Neural crest cell (in vitro differentiated cells): ENCODE data around the gene AUNIP. TPM values are rescaled to one million over a fixed set of nuclear protein-coding genes. Genes with fewer than 3 reads are reported as not detected.

ENCODE experiments used
- DNase-seq: peaks from one replicate; pipeline ENCODE4 v3.0.0; 2021; ENCODE audit warnings: low read depth, mixed read lengths, low spot score
- H3K27ac Mint-ChIP-seq: one replicate; pipeline ENCODE4 v1.8.0; 2021; ENCODE audit warnings: mild to moderate bottlenecking, mixed read lengths; ENCODE audit not compliant: unreplicated experiment
- H3K27me3 Mint-ChIP-seq: 2 replicates; pipeline ENCODE4 v1.8.0; 2021; ENCODE audit warnings: low read depth, mild to moderate bottlenecking, mixed read lengths
- H3K36me3 Mint-ChIP-seq: 2 replicates; pipeline ENCODE4 v1.8.0; 2021; ENCODE audit warnings: low read depth, mild to moderate bottlenecking, mixed read lengths
- H3K4me1 Mint-ChIP-seq: 2 replicates; pipeline ENCODE4 v1.8.0; 2021; ENCODE audit warnings: mixed read lengths
- H3K4me3 Mint-ChIP-seq: one replicate; pipeline ENCODE4 v1.8.0; 2021; ENCODE audit warnings: mild to moderate bottlenecking, mixed read lengths
- H3K9me3 Mint-ChIP-seq: 2 replicates; pipeline ENCODE4 v1.8.0; 2021; ENCODE audit warnings: mixed read lengths
- total RNA-seq: library from RNA; stranded (reverse); gene quantifications from 2 replicates; pipeline ENCODE4 v1.2.1, GENCODE V29; 2021
- TF ChIP-seq, protein P1 (sequence below): fragments of 200-600 bp; sonication (generic); conservative IDR thresholded peaks from 2 replicates; pipeline ENCODE4 v1.5.0; 2021; ENCODE audit warnings: antibody characterized with exemption, mild to moderate bottlenecking

AUNIP gene
- total RNA-seq, 1 donor from 2014 or later, result 13.6 TPM

DNA sequence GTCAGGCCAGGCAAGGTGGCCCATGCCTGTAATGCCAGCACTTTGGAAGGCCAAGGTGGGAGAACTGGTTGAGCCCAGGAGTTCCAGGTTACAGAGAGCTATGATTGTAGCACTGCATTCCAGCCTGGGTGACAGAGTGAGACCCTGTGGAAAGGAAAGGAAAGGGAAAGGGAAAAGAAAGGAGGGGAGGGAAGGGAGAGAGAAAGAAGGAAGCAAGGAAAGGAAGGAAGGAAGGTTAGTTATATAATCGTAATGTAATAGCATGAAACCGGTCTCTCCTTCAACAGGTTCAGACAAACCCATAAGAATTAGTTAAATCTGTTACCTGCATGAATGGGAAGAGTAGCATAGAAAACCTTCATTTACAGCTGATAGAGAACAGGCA is 17.4 kb upstream of the AUNIP start:
- Mint-ChIP-seq H3K4me1 (peaks cover 16% of the 10 kb centered on the region), H3K27me3 (peaks cover 3% of the 10 kb centered on the region), H3K27ac (no peak overlapping the region), H3K9me3 (no peaks in the 10 kb centered on the region), H3K36me3 (no peaks in the 10 kb centered on the region), H3K4me3 (peak overlapping the region; percentile 82)
- TF ChIP-seq, protein P1, sequence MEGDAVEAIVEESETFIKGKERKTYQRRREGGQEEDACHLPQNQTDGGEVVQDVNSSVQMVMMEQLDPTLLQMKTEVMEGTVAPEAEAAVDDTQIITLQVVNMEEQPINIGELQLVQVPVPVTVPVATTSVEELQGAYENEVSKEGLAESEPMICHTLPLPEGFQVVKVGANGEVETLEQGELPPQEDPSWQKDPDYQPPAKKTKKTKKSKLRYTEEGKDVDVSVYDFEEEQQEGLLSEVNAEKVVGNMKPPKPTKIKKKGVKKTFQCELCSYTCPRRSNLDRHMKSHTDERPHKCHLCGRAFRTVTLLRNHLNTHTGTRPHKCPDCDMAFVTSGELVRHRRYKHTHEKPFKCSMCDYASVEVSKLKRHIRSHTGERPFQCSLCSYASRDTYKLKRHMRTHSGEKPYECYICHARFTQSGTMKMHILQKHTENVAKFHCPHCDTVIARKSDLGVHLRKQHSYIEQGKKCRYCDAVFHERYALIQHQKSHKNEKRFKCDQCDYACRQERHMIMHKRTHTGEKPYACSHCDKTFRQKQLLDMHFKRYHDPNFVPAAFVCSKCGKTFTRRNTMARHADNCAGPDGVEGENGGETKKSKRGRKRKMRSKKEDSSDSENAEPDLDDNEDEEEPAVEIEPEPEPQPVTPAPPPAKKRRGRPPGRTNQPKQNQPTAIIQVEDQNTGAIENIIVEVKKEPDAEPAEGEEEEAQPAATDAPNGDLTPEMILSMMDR, result no peak
- DNase-seq, result no peak

DNA sequence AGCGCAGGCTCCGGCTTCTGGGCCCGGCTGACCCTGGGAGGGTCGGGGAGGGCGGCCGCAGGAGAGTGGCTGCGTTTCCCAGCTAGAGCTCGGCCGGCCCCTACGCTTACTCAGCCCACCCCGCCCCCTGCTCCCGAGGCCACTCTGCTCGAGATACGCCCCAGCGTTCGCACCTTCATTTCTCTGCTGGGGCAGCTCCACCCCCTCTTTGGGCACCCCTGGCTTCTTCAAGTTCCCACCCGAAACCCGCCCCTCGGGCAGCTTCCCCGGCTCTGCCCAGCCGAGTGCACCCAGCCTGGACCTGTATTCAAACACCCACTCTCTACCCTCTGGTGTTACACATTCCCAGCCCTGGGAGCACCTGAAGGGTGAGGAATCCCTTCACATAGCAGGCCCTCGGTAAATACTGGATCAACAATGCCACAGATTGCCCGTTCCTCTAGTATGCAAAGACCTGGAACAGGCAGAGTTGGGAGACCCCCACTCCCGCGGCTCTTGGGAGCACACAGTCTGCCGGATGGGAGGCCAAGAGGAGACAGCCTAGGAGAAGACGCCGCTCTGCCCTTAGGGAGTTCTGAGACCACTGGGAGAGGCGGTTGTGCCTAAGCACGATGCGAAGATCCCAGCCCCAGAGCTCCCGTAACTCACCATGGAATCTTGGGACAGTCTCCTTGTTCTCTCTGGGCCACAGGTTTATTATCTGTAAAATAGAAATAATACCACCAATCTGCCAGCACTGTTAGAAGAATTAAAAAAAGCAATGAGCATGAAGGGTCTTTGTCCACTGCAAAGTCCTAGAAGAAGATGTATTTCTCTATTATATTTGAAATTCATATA is 16.8 kb upstream of the AUNIP start:
- H3K27ac Mint-ChIP-seq, result no peak overlapping the region
- peak; percentile 58 for DNase-seq

DNA sequence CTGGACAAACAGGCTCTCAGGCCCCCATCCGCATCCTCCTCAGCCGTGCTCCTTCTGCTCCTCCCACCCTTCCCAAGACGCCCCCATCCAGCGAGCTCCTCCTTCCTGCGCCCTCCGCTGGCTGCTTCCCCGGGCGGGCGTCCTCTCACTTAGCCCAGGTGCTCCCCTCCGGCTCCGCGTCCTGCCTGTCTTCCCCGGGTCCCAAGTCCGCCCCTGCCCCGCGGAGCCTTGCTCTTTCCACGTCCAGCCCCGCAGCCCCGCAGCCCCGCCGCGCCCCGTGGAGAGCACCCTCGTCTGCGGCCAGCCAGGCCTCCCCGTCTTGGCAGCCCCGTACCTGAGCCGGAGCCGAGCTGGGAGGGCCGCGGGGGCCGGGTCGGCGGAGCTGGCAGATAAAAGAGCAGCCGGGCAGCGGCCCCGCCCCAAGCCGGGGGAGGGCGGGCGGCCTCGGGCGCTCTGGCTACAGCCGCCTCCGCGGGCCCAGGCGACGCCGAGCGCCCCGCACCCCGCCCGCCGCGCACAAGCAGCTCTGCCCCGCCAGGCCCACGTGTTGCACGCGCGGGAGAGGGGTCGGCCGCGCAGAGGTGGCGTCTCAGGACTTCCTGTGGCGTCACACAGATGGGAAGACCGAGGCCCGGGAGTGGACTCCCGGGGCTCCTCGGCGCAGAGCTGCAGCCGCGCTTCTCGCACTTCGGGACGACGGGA is 16.0 kb upstream of the AUNIP start, which contains the start of gene PAQR7:
TSS of gene PAQR7 (minus strand) at position 555 of the 702 bp plus-strand sequence. CDS start 11,869 bp downstream, outside the sequence.
- DNase-seq, result peak; percentile 56
- Mint-ChIP-seq H3K4me3 (peak within 1 kb of the TSS; percentile 90), H3K4me1 (peaks cover 15% of the 10 kb centered on the region), H3K36me3 (no peaks in the 10 kb centered on the region), H3K9me3 (no peaks in the 10 kb centered on the region), H3K27me3 (peaks cover 3% of the 10 kb centered on the region), H3K27ac (no peak within 1 kb of the TSS)
- TF ChIP-seq, protein P1, result no peak

More for the DNA sequence above, 16.8 kb upstream of the AUNIP start:
- Mint-ChIP-seq H3K36me3 (no peaks in the 10 kb centered on the region), H3K27me3 (peaks cover 3% of the 10 kb centered on the region), H3K4me1 (peaks cover 16% of the 10 kb centered on the region), H3K9me3 (no peaks in the 10 kb centered on the region), H3K4me3 (peak overlapping the region; percentile 82)
- TF ChIP-seq, protein P1, result no peak

DNA sequence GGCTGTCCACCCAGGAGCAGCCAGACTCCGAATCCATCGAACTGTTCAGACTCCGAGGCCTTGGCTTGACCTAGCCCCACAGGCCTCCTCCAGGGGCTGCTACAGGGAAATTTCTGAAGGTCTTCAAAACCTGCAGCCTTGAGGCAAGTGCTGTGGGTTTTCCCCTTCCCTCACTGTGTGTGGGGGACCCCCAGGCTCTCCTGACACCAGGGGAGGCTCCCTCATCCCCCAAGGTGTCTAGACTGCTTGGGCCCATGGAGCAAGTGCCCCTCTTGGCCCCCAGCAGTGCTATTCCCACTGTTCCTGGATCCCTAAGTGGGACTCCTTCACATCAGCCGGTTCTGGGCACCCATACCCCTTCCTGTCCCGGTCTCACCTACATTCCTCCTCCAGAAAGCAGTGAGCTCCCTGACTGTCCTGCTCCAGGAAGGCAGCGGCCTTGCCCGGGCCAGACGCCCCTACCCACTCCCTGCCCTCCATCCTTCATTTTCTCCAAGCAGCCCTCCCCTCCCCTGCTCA is 15.4 kb upstream of the AUNIP start:
- TF ChIP-seq, protein P1, result no peak
- Mint-ChIP-seq H3K27ac (no peak overlapping the region), H3K36me3 (no peaks in the 10 kb centered on the region), H3K27me3 (peaks cover 3% of the 10 kb centered on the region), H3K4me1 (peaks cover 12% of the 10 kb centered on the region), H3K4me3 (peak overlapping the region; percentile 90), H3K9me3 (no peaks in the 10 kb centered on the region)
- no peak for DNase-seq

DNA sequence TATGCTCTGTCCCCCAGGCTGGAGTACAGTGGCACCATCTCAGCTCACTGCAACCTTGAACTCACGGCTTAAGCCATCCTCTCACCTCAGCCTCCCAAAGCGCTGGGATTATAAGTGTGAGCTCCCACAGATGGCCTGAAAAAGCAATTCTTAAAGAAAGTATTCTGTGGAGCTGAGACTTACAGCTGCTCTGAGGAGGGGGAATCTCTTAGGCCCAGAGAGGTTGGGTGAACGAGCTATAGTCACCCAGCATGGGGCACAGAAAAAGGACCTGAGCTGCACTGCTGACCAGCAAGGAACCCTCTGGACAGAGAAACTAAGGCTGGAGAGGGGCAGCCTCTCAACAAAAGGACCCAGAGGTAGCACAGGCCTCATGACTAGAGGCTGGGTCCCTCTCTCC is 15.0 kb upstream of the AUNIP start:
- no peak overlapping the region for H3K27ac Mint-ChIP-seq
- H3K4me3 Mint-ChIP-seq, result no peak overlapping the region
- peaks cover 12% of the 10 kb centered on the region for H3K4me1 Mint-ChIP-seq

More for the DNA sequence above, 15.0 kb upstream of the AUNIP start:
- TF ChIP-seq, protein P1, result no peak
- peaks cover 3% of the 10 kb centered on the region for H3K27me3 Mint-ChIP-seq
- H3K36me3 Mint-ChIP-seq, result no peaks in the 10 kb centered on the region
- DNase-seq, result no peak
- H3K9me3 Mint-ChIP-seq, result no peaks in the 10 kb centered on the region
